GM19463 (cell line): ENCODE data around the gene GPR68.
"Not testable (repeated sequence)": the region's sequence is repeated elsewhere in the genome, so short reads cannot be mapped to it uniquely, and the experiment has no call there.

ENCODE experiments used
- ATAC-seq: cut with Tn5 transposase; IDR thresholded peaks from one replicate; pipeline ENCODE4 v1.9.1; 2021; ENCODE audit warnings: mild to moderate bottlenecking, moderate library complexity; ENCODE audit not compliant: unreplicated experiment

The GPR68 gene

GRCh38 chr14:91230397-91231035 is 14.0 kb downstream of the GPR68 start:
- no peak for ATAC-seq

DNA sequence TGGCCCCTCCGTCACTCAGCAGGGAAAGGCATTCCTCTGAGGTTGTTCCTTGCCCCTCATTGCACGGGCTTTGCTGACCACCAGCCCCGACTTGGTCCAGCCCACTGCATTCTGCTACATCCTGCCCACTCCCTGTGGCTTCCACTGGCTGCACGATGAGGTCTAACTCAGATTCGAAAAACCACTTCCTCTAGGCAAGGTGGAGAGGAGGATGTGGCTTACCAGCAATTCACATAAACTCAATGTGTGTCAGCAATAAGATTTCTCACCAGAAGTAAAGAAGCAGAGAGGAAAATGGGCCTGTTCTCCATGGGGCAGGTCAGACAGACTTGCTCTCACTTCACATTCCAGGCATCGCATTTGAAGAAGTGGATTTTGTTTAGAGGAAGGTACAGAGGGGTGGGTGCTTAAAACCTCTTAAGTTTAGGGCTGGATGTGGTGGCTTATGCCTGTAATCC is 14.7 kb downstream of the GPR68 start:
- ATAC-seq: peak; percentile 61

DNA sequence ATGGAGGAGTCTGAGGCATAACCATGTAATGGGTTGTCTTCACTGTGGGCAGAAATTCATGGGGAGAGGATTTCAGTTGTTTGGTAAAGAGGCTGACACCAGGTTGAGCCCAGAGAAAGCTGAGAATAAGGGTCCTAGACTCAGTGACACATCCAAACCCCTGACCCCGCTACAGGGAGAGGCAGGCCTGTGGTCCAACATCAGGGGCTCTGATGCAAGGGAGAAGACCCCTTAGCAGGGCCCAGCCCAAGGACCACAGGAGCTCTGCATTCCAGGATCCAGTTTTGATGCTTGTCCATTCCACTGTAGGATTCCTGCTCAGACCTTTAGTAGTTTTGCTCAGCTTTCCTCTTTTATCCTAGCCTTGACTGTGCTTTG is 15.5 kb downstream of the GPR68 start:
- no peak for ATAC-seq

- peak; percentile 88 for ATAC-seq
These were observed 16.1 kb downstream of the GPR68 start for GRCh38 chr14:91228112-91229004.

DNA sequence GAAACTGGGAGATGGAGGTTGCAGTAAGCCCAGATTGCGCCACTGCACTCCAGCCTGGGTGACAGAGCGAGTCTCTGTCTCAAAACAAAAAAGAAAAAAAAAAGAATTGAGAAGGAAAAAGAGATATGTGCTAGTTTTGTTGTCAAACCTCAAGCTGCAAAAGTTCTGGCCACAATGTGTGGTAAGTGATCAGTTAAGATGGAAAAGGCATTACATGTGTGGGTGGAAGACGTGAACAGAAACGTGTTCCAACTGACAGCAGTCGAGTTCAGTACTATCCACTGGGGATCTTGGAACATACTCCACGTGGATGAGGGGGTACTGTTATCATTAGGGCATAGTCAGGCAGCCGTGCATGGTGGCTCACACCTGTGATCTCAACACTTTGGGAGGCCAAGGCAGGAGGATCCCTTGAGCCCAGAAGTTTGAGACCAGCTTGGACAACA is 17.3 kb downstream of the GPR68 start:
- no peak for ATAC-seq

- not testable (repeated sequence) for ATAC-seq
These were observed 18.1 kb downstream of the GPR68 start for GRCh38 chr14:91226360-91226759.

DNA sequence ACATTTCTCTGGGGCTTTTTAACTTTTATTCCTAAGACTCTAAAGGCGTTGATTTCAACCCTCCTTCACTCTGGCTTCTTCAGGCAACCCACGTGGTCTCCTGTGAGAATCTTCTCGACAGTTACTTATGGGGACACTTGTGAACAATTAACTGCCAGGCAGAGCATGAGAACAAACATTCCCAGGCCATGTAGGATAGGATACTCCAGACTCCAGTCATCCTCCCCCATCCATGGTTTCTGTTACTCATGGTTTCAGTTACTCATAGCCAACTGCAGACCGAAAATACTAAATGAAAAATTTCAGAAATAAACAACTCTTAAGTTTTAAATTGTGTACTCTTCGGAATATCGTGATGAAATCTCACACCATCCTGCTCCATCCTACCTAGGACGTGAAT is 19.5 kb downstream of the GPR68 start:
- no peak for ATAC-seq

DNA sequence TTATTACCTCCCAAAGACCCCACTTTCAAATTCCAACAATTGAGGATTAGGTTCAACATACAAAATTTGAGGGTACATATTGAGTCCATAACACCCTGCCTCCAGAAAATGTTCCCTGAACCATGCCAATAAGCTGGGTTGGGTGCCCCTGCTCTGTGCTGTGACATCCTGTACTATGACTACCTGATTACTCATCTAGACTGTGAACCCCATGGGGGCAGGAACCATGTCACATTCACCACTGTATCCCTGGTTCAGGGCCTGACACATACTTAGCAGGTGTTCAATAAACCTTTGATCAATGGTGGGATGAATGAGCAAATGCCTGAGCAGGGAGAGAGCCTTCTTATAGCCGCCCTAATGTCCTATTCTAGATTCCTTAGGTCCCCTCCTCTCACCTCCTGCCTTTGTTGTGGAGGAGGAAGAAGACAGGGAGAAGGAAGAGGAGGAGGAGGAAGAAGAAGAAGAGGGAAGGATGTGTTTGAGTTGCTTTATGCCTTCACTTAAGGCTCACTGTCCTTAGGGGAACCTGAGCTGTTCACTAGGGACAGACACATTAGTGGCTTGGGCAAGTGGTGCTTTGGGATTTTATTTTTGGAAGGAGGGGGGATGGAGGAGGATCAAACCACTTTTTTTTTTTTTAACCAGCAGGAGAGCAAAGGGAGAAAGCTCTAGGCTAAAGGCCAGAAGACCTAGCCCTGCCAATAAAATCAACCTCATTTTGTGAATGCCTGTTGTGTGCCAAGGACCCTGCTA is 21.3 kb downstream of the GPR68 start:
- no peak for ATAC-seq

DNA sequence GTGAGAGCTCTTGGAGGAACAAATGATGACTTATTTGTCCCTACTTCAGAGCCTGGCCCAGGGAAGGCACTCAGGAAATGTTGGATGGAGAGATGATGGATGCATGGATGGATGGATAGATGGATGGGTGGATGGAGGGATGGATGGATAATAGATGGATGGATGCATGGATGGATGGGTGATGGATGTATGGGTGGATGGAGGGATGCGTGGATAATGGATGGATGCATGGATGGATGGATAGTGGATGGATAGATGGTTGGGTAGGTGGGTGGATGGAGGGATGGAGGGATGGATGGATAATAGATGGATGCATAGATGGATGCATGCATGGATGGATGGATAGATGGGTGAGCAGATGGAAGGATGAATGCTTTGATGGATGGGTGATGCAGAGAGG is 23.2 kb downstream of the GPR68 start:
- ATAC-seq: no peak

- no peak for ATAC-seq
These were observed 23.9 kb downstream of the GPR68 start for GRCh38 chr14:91220581-91221000.

DNA sequence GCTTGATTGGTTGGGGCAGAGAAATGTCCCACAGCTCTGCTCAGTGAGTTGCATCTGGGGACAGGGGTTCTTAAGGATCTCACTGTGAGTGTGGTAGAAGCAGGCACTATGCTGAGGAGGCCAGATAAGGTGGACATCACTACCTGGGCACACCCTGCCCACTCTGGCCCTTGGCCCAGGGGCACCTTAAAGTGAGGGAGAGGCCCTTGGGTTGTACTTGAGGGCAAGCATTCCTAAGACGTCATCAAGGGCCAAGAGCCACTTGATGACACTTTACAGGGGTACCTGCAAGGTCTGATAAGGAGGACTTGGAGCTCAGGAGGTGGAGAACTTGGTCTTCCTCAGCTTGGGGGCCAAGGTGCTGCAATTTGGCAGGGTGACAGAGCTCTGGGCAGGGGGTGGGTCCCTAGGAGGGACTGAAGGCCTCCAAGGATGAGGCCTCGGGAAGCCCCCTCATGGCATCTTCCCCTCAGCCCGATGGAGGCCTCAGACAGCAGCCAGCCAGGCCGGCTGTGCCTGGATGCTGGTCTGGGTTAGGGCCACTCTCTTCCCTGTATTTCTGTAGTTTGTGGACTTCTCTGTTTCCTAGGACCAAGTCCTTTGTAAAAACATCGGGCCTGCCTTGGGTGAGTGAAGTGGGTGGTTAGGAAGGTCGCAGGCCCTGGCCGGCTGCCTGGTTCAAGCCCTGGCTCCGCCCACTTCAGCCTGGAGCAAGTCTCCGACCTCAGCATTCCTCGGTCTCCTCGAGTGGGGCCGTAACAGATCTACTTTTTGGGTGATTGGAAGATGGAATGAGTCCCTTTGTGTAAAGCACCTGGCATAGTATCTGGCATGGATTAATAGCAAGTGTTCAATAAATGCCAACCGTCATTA is 24.8 kb downstream of the GPR68 start:
- ATAC-seq: no peak

DNA sequence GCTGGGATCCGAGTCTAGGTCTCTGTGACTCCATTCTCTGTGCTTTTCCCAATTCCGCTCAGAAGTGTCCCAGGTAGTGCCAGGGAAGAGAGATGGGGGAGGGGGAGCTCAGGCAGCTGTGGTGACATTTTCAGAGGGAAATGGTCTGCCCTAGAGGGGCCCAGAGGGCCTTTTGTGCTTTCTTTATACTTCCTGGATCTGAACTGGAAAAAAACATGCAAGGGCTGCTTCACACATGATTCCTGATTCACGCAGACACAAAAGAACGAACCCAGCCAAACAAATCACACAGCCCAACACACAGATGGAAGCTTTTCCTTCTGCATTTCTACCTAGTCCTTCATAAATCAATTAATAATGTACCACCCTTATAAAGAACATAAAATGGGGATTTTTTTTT is 26.5 kb downstream of the GPR68 start:
- ATAC-seq: no peak

DNA sequence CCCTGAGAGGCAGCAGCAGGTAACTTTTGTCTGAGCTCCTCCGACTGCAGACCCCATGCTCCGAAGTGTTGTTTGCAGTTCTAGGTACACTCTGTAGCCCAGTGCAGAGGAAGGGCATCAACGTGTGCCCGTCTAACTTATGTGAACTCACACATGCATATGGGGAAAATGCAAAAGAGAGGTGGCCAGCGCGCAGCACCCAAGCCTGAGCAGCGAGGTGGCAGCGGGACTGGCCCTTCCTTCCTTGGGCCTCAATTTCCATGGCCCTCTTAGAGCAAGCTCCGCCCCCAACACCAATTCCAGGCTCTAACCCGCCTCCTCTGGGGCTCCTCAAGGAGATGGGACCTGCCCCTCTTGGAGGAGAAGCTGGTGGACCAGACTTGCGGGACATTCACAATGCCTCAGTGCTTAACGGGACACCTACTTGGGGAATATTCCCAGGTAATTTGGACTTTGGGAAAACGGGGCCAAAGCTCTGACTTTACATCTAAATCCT is 27.7 kb downstream of the GPR68 start:
- no peak for ATAC-seq

- no peak for ATAC-seq
These were observed 29.1 kb downstream of the GPR68 start for GRCh38 chr14:91215381-91215780.

GRCh38 chr14:91214306-91214705 is 30.2 kb downstream of the GPR68 start:
- ATAC-seq: no peak

DNA sequence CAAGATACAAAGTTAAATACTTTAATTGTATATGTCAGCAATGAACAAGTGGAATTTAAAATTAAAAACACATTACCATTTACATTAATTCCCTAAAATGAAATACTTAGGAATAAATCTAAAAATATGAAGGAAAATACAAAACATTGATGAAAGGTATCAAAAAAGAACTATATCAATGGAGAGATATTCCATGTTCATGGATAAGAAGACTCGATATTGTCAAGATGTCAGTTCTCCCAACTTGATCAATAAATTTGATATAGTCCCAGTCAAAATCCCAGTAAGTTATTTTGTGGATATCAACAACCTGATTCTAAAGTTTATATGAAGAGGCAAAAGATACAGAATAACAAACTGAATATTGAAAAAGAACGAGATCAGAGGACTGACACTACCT is 33.5 kb downstream of the GPR68 start:
- ATAC-seq: no peak

- ATAC-seq: no peak
These were observed 37.5 kb downstream of the GPR68 start for GRCh38 chr14:91207008-91207407.

DNA sequence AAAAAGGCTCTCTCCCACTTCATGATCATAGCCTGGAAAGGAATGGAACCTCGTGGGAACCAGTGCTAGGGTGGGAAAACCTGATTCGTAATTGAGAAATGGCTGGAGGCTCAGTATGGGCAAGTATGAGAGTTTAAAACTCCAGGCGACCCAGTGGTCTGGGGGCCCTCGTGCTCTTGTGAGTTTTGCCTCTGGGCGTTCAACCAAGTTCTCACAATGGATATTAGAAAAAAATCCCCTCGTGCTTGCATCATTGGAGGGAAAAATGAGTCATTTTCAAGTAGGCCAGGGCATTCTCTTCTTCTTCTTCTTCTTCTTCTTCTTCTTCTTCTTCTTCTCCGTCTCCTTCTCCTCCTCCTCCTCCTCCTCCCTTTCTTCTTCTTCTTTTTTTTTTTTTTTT is 39.0 kb downstream of the GPR68 start:
- no peak for ATAC-seq

GRCh38 chr14:91204657-91205056 is 39.8 kb downstream of the GPR68 start:
- ATAC-seq: no peak

DNA sequence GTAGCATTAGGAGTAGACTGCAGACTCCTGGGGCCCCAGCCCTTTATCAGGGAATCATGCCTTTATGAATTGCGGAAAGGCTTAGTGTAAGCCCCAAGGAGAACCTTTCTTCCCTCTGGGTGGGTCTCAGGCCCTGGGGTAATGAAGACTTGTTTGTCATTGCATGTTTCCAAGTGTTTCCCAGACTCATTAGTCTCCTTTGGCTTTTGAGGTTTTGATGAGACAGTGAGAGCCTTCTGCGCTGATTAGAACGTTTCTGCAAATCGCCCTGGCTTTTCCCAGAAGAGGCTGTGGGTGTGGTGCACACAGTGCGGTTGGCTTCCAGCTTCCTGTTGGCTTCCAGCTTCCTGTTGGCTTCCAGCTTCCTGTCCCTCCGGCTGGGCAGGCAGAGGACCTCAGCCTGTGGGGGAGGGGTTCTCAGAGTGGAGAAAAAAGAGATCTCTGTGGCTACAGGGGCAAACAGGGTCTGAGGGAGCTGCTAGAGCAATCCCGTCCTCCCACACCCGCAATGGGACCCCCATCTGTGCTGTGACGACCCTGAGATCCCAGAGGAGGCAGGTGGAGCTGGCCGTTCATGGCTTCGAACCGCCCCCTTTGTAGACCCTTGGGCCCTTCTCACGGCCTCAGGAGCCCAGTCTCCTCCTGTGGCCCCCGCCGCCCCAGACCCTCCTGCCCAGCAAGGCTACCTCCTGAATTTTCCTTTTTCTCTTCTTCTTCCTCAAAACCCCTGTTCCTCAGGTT is 42.1 kb downstream of the GPR68 start:
- no peak for ATAC-seq
